GM19240 (cell line): ENCODE data around the gene WIPF3.

ENCODE experiments used
- DNase-seq: peaks from one replicate; pipeline ENCODE4 v3.0.0; 2011; ENCODE audit warnings: low spot score; ENCODE audit not compliant: insufficient read length

Gene WIPF3

DNA sequence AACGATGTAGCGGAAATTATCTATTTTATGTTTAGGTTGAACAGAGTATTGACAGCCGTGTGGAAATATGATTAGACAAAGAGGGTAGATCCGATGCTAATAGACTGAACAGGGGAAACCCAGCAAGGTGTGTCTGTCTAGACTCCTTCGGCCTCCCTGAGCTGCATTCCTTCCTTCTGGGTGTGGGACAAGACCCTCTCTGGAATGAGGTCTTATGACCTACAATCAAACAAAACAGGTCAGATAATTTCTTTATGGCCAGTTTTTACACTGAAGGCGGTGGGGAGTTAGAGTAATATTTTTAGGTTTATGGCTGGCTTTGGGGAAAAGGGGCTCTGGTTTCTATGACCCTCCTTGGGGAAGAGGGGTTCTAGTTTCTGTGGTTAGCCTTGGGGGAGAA is 41.2 kb downstream of the WIPF3 start:
- DNase-seq, result no peak

DNA sequence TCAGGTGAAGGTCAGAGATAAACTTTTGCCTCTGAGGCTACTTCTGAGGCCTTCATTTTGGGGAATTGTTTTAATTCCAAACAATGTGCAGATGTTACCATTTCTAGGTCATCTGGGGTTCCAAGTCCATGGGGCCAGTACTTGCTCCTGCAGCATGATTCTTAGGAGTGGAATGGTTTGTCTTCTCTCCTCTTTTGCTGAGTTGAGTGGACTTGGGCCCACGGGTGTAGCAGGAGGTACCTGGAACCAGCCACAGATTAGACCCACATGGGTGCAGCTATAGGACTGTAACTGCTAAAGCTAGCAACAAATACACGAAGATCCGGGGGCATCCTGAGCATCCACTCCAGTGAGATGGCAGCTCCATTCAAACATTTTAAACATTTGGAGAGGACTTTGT is 41.6 kb downstream of the WIPF3 start:
- DNase-seq, result no peak

DNA sequence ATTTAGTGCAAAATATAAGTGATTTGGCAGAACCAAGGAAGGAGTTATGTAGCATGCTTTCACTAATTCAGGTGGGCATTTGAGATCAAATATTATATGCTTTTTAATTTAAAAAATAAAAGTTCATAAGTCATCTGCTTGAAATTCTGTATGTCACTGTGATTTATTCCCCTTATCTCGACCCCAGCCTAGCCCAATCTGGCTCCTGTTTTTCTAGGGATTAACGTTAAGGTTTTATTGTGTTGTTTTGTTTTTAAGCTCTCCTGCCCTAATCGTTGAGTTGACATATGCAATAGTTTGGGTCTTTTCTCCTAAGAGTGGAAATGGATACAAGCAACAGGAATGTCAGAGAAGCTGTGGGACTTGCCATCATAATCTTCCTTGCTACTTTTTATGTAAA is 42.6 kb downstream of the WIPF3 start:
- no peak for DNase-seq

DNA sequence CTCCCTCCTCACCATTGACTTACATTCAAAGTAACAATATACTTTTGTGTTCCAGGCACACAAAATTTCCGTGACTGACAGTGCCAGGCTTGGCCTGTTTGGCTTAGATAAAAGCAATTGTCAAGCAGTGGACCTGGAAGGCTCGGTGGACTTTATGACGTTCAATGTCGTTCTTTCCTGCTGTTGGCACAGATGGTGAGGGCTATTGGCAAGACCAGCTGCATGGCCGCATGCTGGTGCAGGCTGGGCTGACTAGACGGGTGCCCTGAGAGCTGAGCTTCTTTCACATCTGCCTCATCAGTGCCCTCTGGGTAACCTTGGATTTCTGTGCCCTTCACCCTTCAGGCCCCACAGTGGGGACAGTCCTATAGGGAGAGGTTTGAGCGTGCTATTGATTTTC is 45.2 kb downstream of the WIPF3 start:
- no peak for DNase-seq

DNA sequence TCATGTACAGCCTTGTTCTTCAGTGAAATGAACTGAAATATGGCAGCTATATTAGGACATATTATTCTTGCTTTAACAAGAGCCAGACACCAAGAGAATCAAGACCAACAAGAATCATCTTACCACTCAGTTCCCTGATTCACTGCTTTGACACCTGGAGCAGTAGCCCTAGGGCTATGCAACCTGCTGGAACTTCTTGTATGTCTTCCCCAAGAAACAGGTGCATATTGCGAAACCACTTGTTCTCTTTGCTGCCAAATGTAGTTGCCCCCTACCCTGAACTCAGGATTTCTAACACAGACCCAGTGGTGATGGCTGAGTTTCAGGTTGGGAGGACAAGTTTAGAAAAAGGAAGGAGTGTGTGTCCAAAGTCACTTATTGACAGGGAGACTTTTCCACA is 46.1 kb downstream of the WIPF3 start:
- DNase-seq, result no peak

DNA sequence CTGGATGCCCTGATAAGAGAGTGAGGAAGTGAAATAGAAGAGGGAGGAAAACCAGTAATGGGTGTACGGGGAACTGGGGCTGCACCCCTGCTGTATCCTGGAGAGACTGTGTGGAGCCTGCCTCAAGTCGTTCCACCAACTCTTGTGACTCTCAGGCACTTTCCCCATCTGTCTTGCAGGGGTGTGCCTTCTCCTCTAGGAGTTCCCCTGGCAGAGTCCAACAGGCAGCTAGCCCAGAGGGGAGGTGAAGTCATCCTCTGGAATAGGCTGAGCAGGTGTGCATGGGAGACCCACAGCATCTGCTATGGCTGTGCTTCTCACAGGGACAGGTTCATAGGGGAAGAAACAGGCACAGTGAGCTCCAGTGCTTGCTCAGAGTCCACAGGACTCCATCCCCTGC is 46.8 kb downstream of the WIPF3 start:
- no peak for DNase-seq

DNA sequence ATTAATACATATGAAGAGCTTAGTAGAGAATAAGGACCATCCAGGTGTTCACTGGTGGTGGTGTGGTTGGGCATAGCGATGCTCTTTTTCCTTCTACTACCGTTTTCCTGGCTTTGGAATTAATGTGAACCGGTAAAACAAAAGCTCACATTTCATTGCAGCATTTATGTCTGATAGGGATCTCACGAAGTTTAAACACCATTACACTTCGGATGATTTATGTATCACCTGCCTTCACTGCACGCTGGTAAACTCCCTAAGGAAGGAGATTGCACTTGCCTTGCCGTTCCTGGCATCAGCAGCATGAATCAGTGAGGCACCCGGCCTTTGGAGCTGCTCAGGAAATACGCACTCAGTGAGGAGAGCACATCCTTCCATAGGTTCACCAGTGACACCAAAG is 47.5 kb downstream of the WIPF3 start:
- no peak for DNase-seq

DNA sequence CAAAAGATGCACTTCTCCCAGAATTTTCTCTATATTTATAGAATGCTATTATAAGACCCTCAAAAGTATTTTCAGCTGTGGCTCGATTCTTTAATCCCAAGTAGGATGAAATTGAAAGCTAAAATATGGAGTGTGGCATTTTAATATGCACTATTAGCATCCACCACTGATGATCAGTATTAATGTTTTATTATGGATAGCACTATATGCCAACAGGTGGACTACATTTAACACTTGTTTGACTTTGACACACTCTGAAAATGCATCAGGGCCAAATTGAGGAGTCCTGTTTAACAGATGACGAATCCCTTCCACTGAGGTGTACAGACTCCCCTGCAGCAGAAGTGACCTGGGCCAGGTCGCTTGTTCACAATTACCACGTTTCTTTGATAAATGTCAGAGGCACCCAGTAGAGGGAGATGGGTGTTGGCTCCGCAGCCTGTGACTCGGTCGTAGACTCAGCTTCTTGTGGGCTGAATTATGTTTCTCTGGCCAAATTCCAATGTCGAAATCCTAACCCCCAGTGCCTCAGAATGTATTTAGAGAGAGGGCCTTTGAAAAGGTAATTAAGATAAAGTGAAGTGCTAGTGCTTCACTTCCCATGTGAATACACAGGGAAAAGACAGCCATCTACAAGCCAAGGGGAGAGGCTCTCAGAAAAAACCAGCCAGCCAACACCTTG is 48.1 kb downstream of the WIPF3 start:
- no peak for DNase-seq

DNA sequence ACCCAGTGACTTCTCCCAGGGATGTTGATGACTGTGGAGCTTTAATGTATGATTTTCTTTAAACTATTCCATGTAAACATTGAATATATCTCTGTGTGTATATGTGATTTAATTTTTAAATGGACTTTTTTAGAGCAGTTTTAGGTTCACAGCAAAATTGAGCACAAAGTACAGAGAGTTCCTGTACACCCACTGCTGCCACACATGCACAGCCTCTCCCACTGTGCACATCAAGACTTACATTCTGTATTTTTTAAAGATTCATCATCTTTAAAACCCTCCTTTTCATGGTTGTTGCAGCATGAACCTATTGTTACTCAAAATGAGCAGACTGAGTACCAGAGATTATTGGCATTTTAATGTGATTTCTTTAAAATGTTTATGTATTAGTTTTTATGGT is 51.3 kb downstream of the WIPF3 start:
- DNase-seq, result no peak

DNA sequence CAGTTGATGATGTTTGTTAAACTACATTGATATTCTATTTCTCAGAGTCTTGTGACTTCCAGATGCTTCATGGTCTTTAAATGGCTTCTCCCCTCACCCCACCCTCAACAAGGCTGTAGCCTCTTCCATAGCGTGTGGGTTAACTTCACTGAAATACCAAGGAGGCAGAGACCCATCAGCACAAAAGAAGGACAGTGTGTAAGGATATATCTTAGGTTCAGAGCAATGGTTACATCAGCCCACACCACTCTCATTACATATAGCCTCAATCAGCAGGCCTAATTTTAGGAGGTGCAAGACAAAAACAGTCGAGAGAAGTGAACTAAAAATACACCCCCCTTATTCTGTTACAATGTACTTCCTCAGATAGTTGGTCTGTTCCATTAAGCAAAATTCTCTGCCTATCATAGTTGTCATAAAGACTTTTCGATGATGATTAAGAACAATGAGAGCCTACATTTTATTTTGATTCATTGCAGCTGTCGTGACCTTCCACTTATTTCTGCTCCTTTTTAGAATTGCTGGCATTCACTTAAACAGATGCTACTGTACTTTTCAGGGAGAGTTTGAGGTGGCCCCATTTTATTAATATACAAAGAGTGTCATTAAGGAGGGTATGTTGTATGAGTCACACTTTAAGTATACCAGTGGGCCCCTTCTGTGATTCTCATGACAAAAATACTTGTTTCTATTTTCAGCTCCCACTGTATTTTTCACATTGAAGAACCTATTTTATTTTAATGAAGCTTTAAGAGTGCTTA is 52.1 kb downstream of the WIPF3 start:
- no peak for DNase-seq

DNA sequence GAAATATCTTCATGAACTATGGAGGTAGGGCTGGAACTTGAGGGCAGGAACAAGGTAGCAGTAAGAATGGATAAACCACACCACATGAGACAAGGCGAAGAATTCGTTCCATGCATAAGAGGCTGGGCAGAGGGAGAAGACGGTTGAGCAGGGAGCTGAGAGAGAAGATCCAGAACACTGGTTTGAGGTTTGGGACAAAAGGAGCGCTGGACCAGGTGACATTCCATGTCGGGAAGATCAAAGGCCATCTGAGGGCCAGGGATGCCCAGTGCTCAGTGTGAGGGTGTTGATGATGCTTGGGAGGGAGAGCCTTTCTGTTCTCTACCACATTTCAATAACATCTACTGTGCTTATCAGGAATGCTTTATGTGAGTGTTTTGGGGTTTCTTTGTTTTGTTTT is 52.8 kb downstream of the WIPF3 start:
- no peak for DNase-seq

DNA sequence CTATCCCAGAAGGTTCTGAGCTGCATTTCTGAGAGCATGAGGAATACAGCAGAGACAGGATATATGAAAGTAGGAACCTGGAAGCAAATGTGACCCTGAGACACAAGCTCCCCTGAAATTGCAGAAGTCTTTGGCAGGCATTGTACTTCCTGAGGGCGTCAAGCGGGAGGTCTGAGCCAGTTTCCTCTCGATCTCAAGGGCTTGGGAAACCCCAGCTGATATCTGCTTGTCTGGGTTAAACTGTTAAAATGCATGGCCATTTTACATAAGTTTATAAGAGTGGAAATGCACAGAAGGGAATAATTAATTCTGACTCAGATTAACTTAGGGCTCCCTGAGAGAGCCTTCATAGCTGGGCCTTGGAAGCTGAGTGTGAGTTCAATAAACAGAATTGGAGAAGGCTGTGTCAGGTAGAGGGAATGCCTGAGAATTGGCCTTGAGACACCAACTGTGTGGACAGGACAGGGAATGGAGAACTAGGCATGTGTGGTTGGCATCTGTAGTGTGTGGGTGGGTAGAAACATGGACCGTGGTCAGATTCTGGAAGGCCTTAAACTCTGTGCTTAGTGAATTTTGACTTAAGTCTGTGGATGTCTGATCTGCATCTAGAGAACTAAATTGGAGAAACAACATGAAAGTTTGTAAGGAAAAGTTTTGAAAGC is 53.3 kb downstream of the WIPF3 start:
- DNase-seq, result no peak

DNA sequence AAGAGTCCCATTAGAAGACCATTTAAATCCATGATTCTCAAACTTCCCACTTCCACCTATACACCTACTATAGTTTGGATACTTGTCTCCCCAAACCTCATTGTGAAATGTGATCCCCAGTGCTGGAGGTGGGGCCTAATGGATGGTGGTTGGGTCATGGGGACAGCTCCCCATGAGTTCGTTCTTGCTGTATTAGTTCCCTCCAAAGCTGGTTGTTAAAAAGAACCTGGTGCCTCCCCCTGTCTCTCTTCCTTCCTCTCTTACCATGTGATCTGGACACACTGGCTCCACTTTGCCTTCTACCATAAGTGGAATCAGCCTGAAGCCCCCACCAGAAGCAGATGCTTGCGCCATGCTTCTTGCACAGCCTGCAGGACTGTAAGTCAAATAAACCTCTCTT is 53.9 kb downstream of the WIPF3 start:
- no peak for DNase-seq

DNA sequence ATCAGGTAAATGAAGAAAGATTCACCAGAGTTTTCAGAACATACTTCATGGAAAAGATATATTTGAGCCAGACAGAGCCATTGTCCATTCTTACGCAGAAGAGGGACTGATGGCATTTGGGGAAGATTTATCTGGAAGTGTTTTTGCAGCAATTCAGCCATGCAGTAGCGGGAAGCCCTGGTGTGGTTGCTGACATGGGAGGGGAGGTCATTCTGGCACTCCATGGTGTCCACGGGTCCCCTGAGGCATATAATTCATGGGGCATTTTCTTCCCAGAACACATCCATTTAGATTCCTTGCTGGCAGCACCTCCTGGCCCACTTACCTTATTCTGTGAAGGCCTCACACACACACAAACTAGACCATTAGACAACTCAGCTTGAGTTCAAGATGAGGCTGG is 55.6 kb downstream of the WIPF3 start:
- no peak for DNase-seq

DNA sequence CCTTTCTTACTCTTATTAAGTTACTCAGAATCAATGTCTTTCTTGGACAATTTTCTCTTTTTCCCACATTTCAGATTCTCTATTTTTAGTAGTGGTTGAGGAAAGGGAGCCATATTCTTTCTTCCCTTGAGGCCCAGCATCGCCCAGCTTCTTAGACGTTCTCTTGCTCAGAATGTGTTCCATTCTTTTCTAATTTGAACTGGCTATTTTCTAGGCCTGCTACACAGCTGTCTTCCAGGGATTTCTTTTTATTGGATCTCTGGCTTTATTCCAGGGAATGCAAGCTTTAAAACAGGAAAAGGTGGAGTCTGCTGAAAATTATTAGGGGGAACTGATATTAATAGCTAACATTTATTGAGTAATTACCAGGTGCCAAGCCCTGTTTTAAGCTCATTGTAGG is 58.3 kb downstream of the WIPF3 start:
- DNase-seq, result no peak

DNA sequence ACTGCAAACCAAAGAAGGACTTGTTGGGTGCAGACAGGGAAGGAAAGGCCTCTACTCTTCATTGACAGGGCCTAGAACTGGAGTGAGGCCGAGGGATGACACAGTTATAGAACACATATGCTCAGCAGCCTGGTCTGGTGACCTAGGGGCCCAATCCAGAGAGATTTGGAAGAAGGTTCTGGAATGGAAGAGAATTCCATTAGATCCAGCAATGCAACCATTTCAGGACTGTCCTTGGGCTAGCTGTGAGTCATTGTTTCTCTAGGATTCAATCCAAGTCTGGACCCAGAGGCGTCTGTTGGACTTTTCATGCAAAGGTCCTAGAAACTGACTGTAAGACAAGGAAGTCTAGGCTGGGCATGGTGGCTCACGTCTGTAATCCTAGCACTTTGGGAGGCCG is 59.2 kb downstream of the WIPF3 start:
- DNase-seq, result no peak

DNA sequence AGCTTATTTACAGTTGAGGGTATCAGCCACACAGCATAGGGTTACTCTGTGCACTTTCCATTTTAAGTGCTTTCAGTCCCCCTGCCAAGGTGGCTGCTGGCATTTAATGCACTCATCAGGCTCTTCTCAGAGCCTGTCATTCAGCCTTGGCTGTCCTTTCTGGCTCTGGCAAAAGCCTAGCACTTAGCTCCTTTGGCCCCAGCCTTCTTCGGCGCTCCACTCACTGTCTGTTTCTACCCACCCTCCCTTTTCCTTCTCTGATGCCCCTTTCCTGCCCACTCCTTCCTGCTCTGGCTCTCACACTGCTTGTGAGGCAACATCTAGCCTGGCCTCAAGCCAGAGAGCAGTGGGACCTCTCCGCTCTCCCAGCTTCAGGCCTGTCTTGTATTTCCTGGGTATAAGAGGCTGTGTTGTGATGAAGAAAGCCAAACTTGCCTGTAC is 60.2 kb downstream of the WIPF3 start:
- no peak for DNase-seq

DNA sequence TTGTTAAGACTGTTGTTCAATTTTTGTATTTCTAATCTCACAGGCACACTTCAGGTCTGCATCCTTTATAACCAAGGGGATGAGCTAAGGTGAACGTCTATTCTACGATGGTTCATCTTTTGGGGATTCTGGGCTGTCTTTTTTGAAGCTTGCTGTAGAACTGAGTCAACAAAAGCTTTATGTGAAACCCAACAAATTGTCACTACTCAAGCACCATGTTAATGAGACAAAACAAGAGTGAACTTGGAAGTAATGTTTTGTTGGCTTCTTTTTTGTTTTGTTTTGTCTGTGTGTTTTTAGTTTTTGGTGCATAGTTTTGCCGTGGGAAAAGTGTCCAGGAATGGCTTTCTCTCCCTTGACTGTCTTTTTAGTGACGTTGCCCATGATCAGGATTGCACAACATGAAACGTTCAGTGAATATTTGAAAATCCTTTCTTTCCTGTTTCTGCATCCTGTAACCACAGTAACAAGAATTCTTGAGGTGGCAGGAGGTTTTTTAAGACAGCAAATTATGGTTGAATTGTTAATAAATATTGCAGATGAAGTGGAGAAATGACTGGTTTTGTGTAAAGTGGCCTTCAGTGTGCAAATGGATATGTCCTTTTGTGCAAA is 65.6 kb downstream of the WIPF3 start:
- DNase-seq, result no peak

DNA sequence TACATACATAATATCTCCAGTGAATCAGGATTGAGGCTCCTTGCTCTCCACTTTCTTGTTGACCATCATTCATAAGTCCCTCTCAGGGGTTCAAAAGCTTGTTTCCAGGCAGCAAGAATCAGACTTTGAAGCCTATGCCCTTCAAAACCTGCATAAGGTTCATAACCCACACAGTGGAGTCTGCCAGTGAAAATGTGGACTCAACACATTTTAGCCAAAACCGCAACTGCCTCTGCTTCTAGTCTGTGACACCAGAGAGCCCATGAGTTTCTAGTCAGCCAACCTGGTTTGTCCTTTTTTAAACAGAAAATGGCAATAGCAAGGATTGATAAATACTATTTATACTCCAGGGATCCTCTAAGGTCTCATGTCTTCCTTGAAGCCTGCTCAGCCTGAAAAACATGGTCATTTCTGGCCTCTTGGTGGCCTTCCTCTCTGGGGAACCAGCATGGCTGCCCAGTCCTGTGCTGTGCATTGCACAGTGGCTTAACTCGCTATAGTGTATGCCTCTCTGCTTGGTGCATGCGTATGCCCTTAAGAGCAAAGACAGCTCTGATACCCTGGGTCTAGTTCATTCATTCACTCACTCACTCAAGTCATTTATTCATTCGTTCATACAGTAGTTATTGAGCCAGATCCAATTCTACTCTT is 67.5 kb downstream of the WIPF3 start:
- DNase-seq, result no peak

DNA sequence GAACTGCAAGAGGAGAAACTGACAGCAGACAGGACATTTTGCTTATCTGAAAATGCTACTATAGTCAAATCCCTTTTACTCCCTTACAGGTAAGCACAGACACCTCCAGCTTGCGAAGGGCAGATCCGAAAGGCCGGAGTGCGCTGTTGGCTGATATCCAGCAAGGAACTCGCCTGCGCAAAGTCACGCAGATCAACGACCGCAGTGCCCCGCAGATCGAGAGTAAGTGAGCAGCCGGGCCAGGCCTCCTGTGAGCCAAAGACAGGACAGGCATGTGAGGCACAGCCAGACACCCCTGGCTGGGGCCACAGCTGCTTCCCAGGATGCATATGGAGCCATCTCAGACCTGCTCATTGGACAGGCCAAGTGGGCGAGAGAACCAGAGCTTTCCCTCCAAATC is 69.4 kb downstream of the WIPF3 start:
- DNase-seq, result no peak

DNA sequence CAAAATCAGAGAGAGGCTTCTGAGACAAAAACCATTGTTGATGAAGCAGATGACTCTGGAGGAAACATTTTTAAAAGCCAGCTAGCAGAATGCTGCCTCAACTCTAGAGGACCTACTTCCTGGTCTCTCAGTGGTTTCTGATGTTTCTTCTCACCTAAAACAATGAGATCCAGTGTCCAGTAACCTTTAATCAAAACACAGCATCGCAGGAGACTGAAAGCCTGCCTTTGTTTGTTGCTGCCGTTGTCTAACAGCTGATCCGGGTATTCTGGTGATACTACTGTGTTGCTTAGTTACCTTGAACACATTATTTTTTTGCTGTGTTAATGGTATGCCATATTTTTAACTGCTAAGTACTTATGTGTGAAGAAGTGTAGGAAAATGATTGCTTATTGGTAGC is 70.9 kb downstream of the WIPF3 start:
- no peak for DNase-seq
